Gastroesophageal sphincter (tissue), 4 donors: ENCODE results near the gene PPP1R2. TPM values are rescaled to one million over a fixed set of nuclear protein-coding genes. Genes with fewer than 3 reads are reported as not detected.
"Not testable (repeated sequence)": the region's sequence is repeated elsewhere in the genome, so short reads cannot be mapped to it uniquely, and the experiment has no call there.

Experiments
- ATAC-seq: fragments of 150-250 bp; one replicate; pipeline ENCODE4 v1.9.1; 2016; ENCODE audit warnings: mild to moderate bottlenecking, moderate library complexity
- H3K27ac ChIP-seq, 4 donors: fragments of 200-600 bp; sonication (generic) in 3 of 4; 1 replicate in 3 of 4; 2 replicates in 1 of 4; pipeline ENCODE4 v1.5.1; 2016 to 2019
- H3K27me3 ChIP-seq: fragments of 200-600 bp; sonication (generic); one replicate; pipeline ENCODE4 v1.5.1; 2019
- H3K36me3 ChIP-seq, 2 donors: fragments of 200-600 bp; sonication (generic); one replicate each; pipeline ENCODE4 v1.5.1; 2019; ENCODE audit warnings: control low read depth in 1 of 2
- H3K4me1 ChIP-seq, 3 donors: fragments of 200-600 bp; sonication (generic); 1 replicate in 2 of 3; 2 replicates in 1 of 3; pipeline ENCODE4 v1.5.1; 2016 to 2019; ENCODE audit warnings: control low read depth in 2 of 3
- H3K4me3 ChIP-seq, 2 donors: fragments of 200-600 bp; sonication (generic); one replicate each; pipeline ENCODE4 v1.5.1; 2019; ENCODE audit warnings: mild to moderate bottlenecking in 1 of 2, moderate library complexity in 1 of 2
- H3K9me3 ChIP-seq, 3 donors: fragments of 200-600 bp; sonication (generic); one replicate each; pipeline ENCODE4 v1.5.1; 2017 to 2019; ENCODE audit warnings: control low read depth in 2 of 3
- CTCF ChIP-seq, 4 experiments: fragments of 200-600 bp in 2 of 4; fragments of 450-650 bp in 2 of 4; sonication (generic) in 1 of 4; IDR thresholded peaks; one replicate each; pipeline ENCODE4 v1.5.1; 2017 to 2019; ENCODE audit warnings: antibody characterized with exemption in 4 of 4, mild to moderate bottlenecking in 2 of 4, moderate library complexity in 2 of 4
- EP300 ChIP-seq: sonication (generic); formaldehyde crosslinking; IDR thresholded peaks from one replicate; pipeline ENCODE4 v1.6.1; 2017; ENCODE audit warnings: antibody characterized with exemption, mild to moderate bottlenecking
- POLR2A ChIP-seq, 2 donors: fragments of 450-650 bp; IDR thresholded peaks; one replicate each; pipeline ENCODE4 v1.6.1; 2017; ENCODE audit warnings: antibody characterized with exemption in 2 of 2, mild to moderate bottlenecking in 2 of 2, moderate library complexity in 1 of 2
- POLR2AphosphoS5 ChIP-seq: sonication (generic); formaldehyde crosslinking; IDR thresholded peaks from one replicate; pipeline ENCODE4 v1.6.1; 2017; ENCODE audit warnings: antibody characterized with exemption
- WGBS, 2 donors: methylation state at CpG; one replicate each; pipeline ENCODE4 v1.1.5; 2018; ENCODE audit warnings: low coverage in 1 of 2; 5-methylcytosine and 5-hydroxymethylcytosine counted together
- total RNA-seq, 4 donors: library from RNA; depleted of rRNA; stranded (reverse); fragments of >200 nt; gene quantifications; one replicate each; pipeline ENCODE4 v1.1.0, GENCODE V29; 2016

Gene PPP1R2
- total RNA-seq, result 100 to 1,000 TPM in 1 of 4 donors, 10 to 100 TPM in 3; 63.1 to 472 (median 80.7) TPM

- Histone ChIP-seq H3K9me3 (no peaks in the 10 kb centered on the region), H3K36me3 (no peaks in the 10 kb centered on the region), H3K4me1 (peaks cover 0 to 79% (median 17%) of the 10 kb centered on the region in 3 donors), H3K27me3 (no peaks in the 10 kb centered on the region), H3K4me3 (peak within 1 kb of the TSS; percentile 74 to 89), H3K27ac (peak within 1 kb of the TSS; percentile 85 to 96 (median 95))
- 1 to 4% methylated on average over 4 to 20 of the region's 95 CpGs for WGBS, 2 donors
- TF ChIP-seq EP300, result no peak
- TF ChIP-seq POLR2A (IDR thresholded peaks at IDR 0.05), result peak; percentile 96 to 97
- peak; percentile 98 for TF ChIP-seq POLR2AphosphoS5
- peak; percentile 90 for ATAC-seq
Measured at GRCh38 chr3:195542698-195543499, at the start of gene PPP1R2. TSS of gene PPP1R2 (minus strand) at chr3:195543325. CDS start at chr3:195543025, 300 bp downstream.

GRCh38 chr3:195591852-195592251 is 48.7 kb upstream of the PPP1R2 start:
- H3K9me3 ChIP-seq, result no peaks in the 10 kb centered on the region
- peak; percentile 83 for ATAC-seq
- no peaks in the 10 kb centered on the region for H3K36me3 ChIP-seq
- no peaks in the 10 kb centered on the region for H3K27me3 ChIP-seq
- H3K4me1 ChIP-seq, result no peaks in the 10 kb centered on the region
- H3K27ac ChIP-seq, result peak overlapping the region in 2 of 4 donors; percentile 37 to 54
- TF ChIP-seq CTCF (IDR thresholded peaks at IDR 0.05), result no peak
- TF ChIP-seq POLR2A (IDR thresholded peaks at IDR 0.05), result no peak
- no peak for TF ChIP-seq EP300
- TF ChIP-seq POLR2AphosphoS5, result peak; percentile 22
- H3K4me3 ChIP-seq, result no peak overlapping the region
- 38 to 42% methylated on average over 1 to 2 of the region's 2 CpGs for WGBS, 2 donors

- peak; percentile 66 for ATAC-seq
- Histone ChIP-seq H3K36me3 (no peaks in the 10 kb centered on the region), H3K4me3 (no peak overlapping the region), H3K27ac (peak overlapping the region in 2 of 4 donors; percentile 43 to 54), H3K4me1 (no peaks in the 10 kb centered on the region), H3K27me3 (no peaks in the 10 kb centered on the region), H3K9me3 (no peaks in the 10 kb centered on the region)
- no peak for TF ChIP-seq CTCF (IDR thresholded peaks at IDR 0.05)
- TF ChIP-seq POLR2AphosphoS5, result peak; percentile 36
- WGBS, 2 donors, result 43 to 75% methylated on average over 1 to 3 of the region's 6 CpGs
Measured at GRCh38 chr3:195591220-195591619, 48.1 kb upstream of the PPP1R2 start.

- WGBS, 2 donors, result 92% methylated on average over 2 of the region's 2 CpGs; no CpG with 5 or more reads in 1 of the 2 donors
- not testable (repeated sequence) for H3K27me3 ChIP-seq, H3K4me3 ChIP-seq, ATAC-seq, H3K36me3 ChIP-seq, H3K4me1 ChIP-seq, H3K27ac ChIP-seq, H3K9me3 ChIP-seq
Measured at GRCh38 chr3:195590381-195590780, 47.3 kb upstream of the PPP1R2 start.

- ATAC-seq, H3K27me3 ChIP-seq: not testable (repeated sequence)
- WGBS, 2 donors, result 79 to 94% methylated on average over 5 to 6 of the region's 6 CpGs
Measured at GRCh38 chr3:195589796-195590195, 46.7 kb upstream of the PPP1R2 start.

GRCh38 chr3:195587824-195588223 is 44.7 kb upstream of the PPP1R2 start:
- Histone ChIP-seq H3K36me3 (no peaks in the 10 kb centered on the region), H3K9me3 (no peaks in the 10 kb centered on the region), H3K27me3 (no peaks in the 10 kb centered on the region), H3K4me3 (no peak overlapping the region), H3K27ac (no peak overlapping the region), H3K4me1 (no peaks in the 10 kb centered on the region)
- no peak for TF ChIP-seq CTCF (IDR thresholded peaks at IDR 0.05)
- no peak for TF ChIP-seq EP300
- TF ChIP-seq POLR2AphosphoS5, result no peak
- no peak for TF ChIP-seq POLR2A (IDR thresholded peaks at IDR 0.05)
- 89 to 92% methylated on average over 3 to 4 of the region's 5 CpGs for WGBS, 2 donors
- ATAC-seq, result no peak

More at GRCh38 chr3:195589796-195590195, 46.7 kb upstream of the PPP1R2 start:
- not testable (repeated sequence) for H3K4me3 ChIP-seq, H3K9me3 ChIP-seq, H3K27ac ChIP-seq, H3K4me1 ChIP-seq, H3K36me3 ChIP-seq
